Pancreas (tissue), 10 donors: ENCODE results near the gene SPATC1L. TPM values are rescaled to one million over a fixed set of nuclear protein-coding genes. Genes with fewer than 3 reads are reported as not detected.

Experiments
- ATAC-seq, 4 donors: fragments of 200-7000 bp; cut with Tn5 transposase; one replicate each; pipeline versions ENCODE4 v1.8.0 to v1.9.1; 2020; ENCODE audit warnings: mild to moderate bottlenecking in 4 of 4, moderate library complexity in 4 of 4
- DNase-seq, 6 donors: peaks; one replicate each; pipeline ENCODE4 v3.0.0-alpha.2; 2020
- FAIRE-seq: peaks from 2 replicates; lab custom pipeline; 2012; peaks lifted over from hg19 to GRCh38; lab: Jason Lieb, UNC
- H3K27ac ChIP-seq, 4 donors: fragments of 200-600 bp; sonication (generic); 1 replicate in 3 of 4; 2 replicates in 1 of 4; pipeline versions ENCODE4 v1.5.0 to v1.8.0; 2020
- H3K27me3 ChIP-seq, 4 donors: fragments of 200-600 bp; one replicate each; pipeline ENCODE4 v1.8.0; 2021
- H3K36me3 ChIP-seq, 3 donors: fragments of 200-600 bp; sonication (generic) in 1 of 3; one replicate each; pipeline versions ENCODE4 v1.5.0 to v1.8.0; 2020 to 2021
- H3K4me1 ChIP-seq, 3 donors: fragments of 200-600 bp; one replicate each; pipeline ENCODE4 v1.8.0; 2021
- H3K4me3 ChIP-seq, 4 donors: fragments of 200-600 bp; sonication (generic) in 2 of 4; one replicate each; pipeline versions ENCODE4 v1.5.0 to v1.8.0; 2020 to 2021
- H3K9me3 ChIP-seq, 4 donors: fragments of 200-600 bp; one replicate each; pipeline ENCODE4 v1.8.0; 2021
- WGBS, 2 donors: extraction: QIAGEN DNeasy Blood & Tissue Kit; methylation state at CpG; one replicate each; pipeline ENCODE4 v1.1.7; 2013; 5-methylcytosine and 5-hydroxymethylcytosine counted together
- intact Hi-C, 3 donors: fragments of 100-400 bp; cut with DNase I; formaldehyde crosslinking; loops; one replicate each; pipeline versions ENCODE4 v1.11.1 to v1.14.2; 2022
- polyA plus RNA-seq, 2 donors: library from polyadenylated mRNA; stranded (reverse); fragments of 200-250 nt; gene quantifications; one replicate each; pipeline ENCODE4 v1.2.3, GENCODE V29; 2013
- total RNA-seq, 6 donors: library from RNA; stranded (reverse); fragmentation: NEBNext Ultra II Directional in 4 of 6; extraction: Animal tissue kit (Norgen Biotek cat#: 25700) in 4 of 6; gene quantifications; one replicate each; pipeline versions ENCODE4 v1.2.1 to v1.2.4, GENCODE V29; 2021 to 2023
- TF ChIP-seq, protein P1 (sequence below), 4 donors: fragments of 200-600 bp; sonication (generic) in 3 of 4; IDR thresholded peaks; one replicate each; pipeline versions ENCODE4 v1.5.0 to v1.8.0; 2021; ENCODE audit warnings: antibody characterized with exemption in 4 of 4
- donor health status: healthy with polysubstance abuse.
- donor health status: DM: no; HTN: no; CAD: no; lungs with moderate emphysema.
- donor health status: DM: no; HTN: no; CAD: no.
- donor health status: control.
- donor health status: control.
- donor health status: Bipolar disorder and iron deficiency.
- donor health status: DM: yes; HTN: yes; CAD: no.
- donor health status: DM: no; HTN: no; CAD: no.
- donor health status: DM: no; HTN: no; CAD: no.
- donor health status: DM: yes; HTN: yes; CAD: no.

SPATC1L gene
- total and polyA plus RNA-seq, 8 donors = 3.1 to 26.9 (median 6.5) TPM

DNA sequence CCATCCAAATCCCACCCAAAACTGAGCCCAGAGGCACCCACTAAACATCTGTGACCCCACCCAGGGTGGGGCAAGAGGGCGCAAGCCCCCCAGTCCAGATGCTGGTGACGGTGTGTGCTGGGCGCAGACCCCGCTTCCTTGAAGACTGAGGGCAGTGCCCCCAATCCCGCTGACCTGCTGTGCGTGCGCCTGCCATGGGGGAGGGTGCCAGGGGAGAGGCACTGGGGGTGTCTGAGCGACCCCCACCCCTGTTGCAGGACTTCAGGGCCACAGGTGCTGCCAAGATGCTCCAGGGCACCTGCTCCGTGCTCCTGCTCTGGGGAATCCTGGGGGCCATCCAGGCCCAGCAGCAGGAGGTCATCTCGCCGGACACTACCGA, 73.1 kb downstream of the SPATC1L start:
- FAIRE-seq (no peak), DNase-seq (peak in 4 of 6 donors; percentile 1 to 60 (median 20)), ATAC-seq (no peak)
- no peak overlapping the region for H3K27ac ChIP-seq
- no peaks in the 10 kb centered on the region for H3K27me3 ChIP-seq
- intact Hi-C loops = no loop called here
- TF ChIP-seq, protein P1, sequence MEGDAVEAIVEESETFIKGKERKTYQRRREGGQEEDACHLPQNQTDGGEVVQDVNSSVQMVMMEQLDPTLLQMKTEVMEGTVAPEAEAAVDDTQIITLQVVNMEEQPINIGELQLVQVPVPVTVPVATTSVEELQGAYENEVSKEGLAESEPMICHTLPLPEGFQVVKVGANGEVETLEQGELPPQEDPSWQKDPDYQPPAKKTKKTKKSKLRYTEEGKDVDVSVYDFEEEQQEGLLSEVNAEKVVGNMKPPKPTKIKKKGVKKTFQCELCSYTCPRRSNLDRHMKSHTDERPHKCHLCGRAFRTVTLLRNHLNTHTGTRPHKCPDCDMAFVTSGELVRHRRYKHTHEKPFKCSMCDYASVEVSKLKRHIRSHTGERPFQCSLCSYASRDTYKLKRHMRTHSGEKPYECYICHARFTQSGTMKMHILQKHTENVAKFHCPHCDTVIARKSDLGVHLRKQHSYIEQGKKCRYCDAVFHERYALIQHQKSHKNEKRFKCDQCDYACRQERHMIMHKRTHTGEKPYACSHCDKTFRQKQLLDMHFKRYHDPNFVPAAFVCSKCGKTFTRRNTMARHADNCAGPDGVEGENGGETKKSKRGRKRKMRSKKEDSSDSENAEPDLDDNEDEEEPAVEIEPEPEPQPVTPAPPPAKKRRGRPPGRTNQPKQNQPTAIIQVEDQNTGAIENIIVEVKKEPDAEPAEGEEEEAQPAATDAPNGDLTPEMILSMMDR (IDR thresholded peaks at IDR 0.05) = no peak
- WGBS, 2 donors = 71 to 76% methylated on average over 9 to 12 of the region's 12 CpGs
- H3K9me3 ChIP-seq = no peaks in the 10 kb centered on the region
- H3K36me3 ChIP-seq = no peaks in the 10 kb centered on the region
- no peaks in the 10 kb centered on the region for H3K4me1 ChIP-seq
- H3K4me3 ChIP-seq = no peak overlapping the region

Other genes starting within 250 kb of the SPATC1L start
- gene COL6A1, start 202.7 kb downstream of the SPATC1L start, total RNA-seq = 100 to 1,000 TPM in 1 of 6 donors, 10 to 100 TPM in 5; 22.9 to 101 (median 41.9) TPM
- 100 to 1,000 TPM in 1 of 2 donors, 10 to 100 TPM in 1; 97.4 to 131 TPM for gene COL6A1, start 202.7 kb downstream of the SPATC1L start, polyA plus RNA-seq
- gene COL6A2, start 86.3 kb downstream of the SPATC1L start, total RNA-seq = 100 to 1,000 TPM in 1 of 6 donors, 10 to 100 TPM in 5; 15.2 to 135 (median 45.5) TPM
- gene COL6A2, start 86.3 kb downstream of the SPATC1L start, polyA plus RNA-seq = 100 to 1,000 TPM in 1 of 2 donors, 10 to 100 TPM in 1; 66.9 to 116 TPM
- 1 to 10 TPM in 1 of 6 donors, under 1 TPM in 5; 0.31 to 1.4 (median 0.42) TPM for gene FTCD, start 28.9 kb downstream of the SPATC1L start, total RNA-seq
- gene FTCD, start 28.9 kb downstream of the SPATC1L start, polyA plus RNA-seq = 10 to 100 TPM in 1 of 2 donors, 1 to 10 TPM in 1; 4.9 to 14.0 TPM
- 10 to 100 TPM; 16.1 to 34.1 (median 24.5) TPM for gene LSS, start 44.3 kb upstream of the SPATC1L start, total RNA-seq
- 10 to 100 TPM; 30.2 to 33.6 TPM for gene LSS, start 44.3 kb upstream of the SPATC1L start, polyA plus RNA-seq
- gene MCM3AP, start 101.2 kb upstream of the SPATC1L start, total RNA-seq = 10 to 100 TPM; 30.6 to 58.7 (median 35.9) TPM
- gene MCM3AP, start 101.2 kb upstream of the SPATC1L start, polyA plus RNA-seq = 10 to 100 TPM; 47.9 to 59.4 TPM
- 10 to 100 TPM in 1 of 6 donors, 1 to 10 TPM in 5; 4.4 to 11.9 (median 6.7) TPM for gene YBEY, start 101.9 kb upstream of the SPATC1L start, total RNA-seq
- 10 to 100 TPM in 1 of 2 donors, 1 to 10 TPM in 1; 9.8 to 15.3 TPM for gene YBEY, start 101.9 kb upstream of the SPATC1L start, polyA plus RNA-seq
- gene C21orf58, start 139.4 kb upstream of the SPATC1L start, total RNA-seq = 1 to 10 TPM in 4 of 6 donors, under 1 TPM in 2; 0.88 to 2.8 (median 1.9) TPM
- gene C21orf58, start 139.4 kb upstream of the SPATC1L start, polyA plus RNA-seq = 10 to 100 TPM in 1 of 2 donors, 1 to 10 TPM in 1; 8.8 to 13.1 TPM
- 10 to 100 TPM in 3 of 6 donors, 1 to 10 TPM in 3; 8.1 to 13.5 (median 10.0) TPM for gene PCNT, start 139.7 kb upstream of the SPATC1L start, total RNA-seq
- 10 to 100 TPM; 14.2 to 15.5 TPM for gene PCNT, start 139.7 kb upstream of the SPATC1L start, polyA plus RNA-seq